Activated T-cell treated with anti-CD3 and anti-CD28 coated beads, Interleukin-2, amount 50 U/mL, for 1 hour (primary cell): ENCODE data around the gene VIT.

Source experiments
- DNase-seq: peaks from one replicate; pipeline ENCODE4 v3.0.0-alpha.2; 2020

Gene VIT

GRCh38 chr2:36696533-36696932 lies at the start of gene VIT:
Gene VIT, plus strand, starts transcription at chr2:36696707. Its CDS starts 19,664 bp downstream, at chr2:36716371.
- no peak for DNase-seq

GRCh38 chr2:36650031-36650829 lies 46.3 kb upstream of the VIT start:
- no peak for DNase-seq

GRCh38 chr2:36653155-36653554 lies 43.4 kb upstream of the VIT start:
- no peak for DNase-seq

- no peak for DNase-seq
Measured at GRCh38 chr2:36653967-36654694, 42.4 kb upstream of the VIT start.

GRCh38 chr2:36655453-36655852 lies 41.1 kb upstream of the VIT start:
- DNase-seq = no peak

GRCh38 chr2:36657703-36658102 lies 38.8 kb upstream of the VIT start:
- DNase-seq = no peak

GRCh38 chr2:36658277-36658748 lies 38.2 kb upstream of the VIT start:
- DNase-seq = no peak

- no peak for DNase-seq
Measured at GRCh38 chr2:36659218-36659617, 37.3 kb upstream of the VIT start.

GRCh38 chr2:36659872-36660312 lies 36.6 kb upstream of the VIT start:
- no peak for DNase-seq

- DNase-seq = no peak
Measured at GRCh38 chr2:36662638-36663037, 33.9 kb upstream of the VIT start.

- no peak for DNase-seq
Measured at GRCh38 chr2:36663295-36663694, 33.2 kb upstream of the VIT start.

GRCh38 chr2:36663851-36664695 lies 32.4 kb upstream of the VIT start:
- DNase-seq = no peak

- no peak for DNase-seq
Measured at GRCh38 chr2:36664696-36665076, 31.8 kb upstream of the VIT start.

- no peak for DNase-seq
Measured at GRCh38 chr2:36667931-36668330, 28.6 kb upstream of the VIT start.

GRCh38 chr2:36670881-36671595 lies 25.5 kb upstream of the VIT start:
- DNase-seq = no peak

GRCh38 chr2:36671731-36672130 lies 24.8 kb upstream of the VIT start:
- no peak for DNase-seq

- no peak for DNase-seq
Measured at GRCh38 chr2:36672199-36672598, 24.3 kb upstream of the VIT start.

GRCh38 chr2:36675579-36676282 lies 20.8 kb upstream of the VIT start:
- DNase-seq = no peak

- DNase-seq = no peak
Measured at GRCh38 chr2:36676364-36676763, 20.1 kb upstream of the VIT start.

GRCh38 chr2:36677386-36677785 lies 19.1 kb upstream of the VIT start:
- no peak for DNase-seq

GRCh38 chr2:36677996-36678605 lies 18.4 kb upstream of the VIT start:
- no peak for DNase-seq
